WERI-Rb-1 (cell line): ENCODE results near the gene FREM1.

Experiments
- DNase-seq: peaks from one replicate; pipeline ENCODE4 v3.0.0-alpha.2; 2020
- H3K27ac ChIP-seq: fragments of 250-450 bp; sonication (Bioruptor Pico); 2 replicates; pipeline ENCODE4 v1.5.1; 2020; ENCODE audit warnings: mild to moderate bottlenecking, moderate library complexity
- H3K27me3 ChIP-seq: fragments of 250-450 bp; sonication (Bioruptor Pico); 2 replicates; pipeline ENCODE4 v1.5.1; 2021; ENCODE audit warnings: mild to moderate bottlenecking, low read depth, moderate library complexity; ENCODE audit not compliant: insufficient read depth, severe bottlenecking
- H3K36me3 ChIP-seq: fragments of 250-450 bp; sonication (Bioruptor Pico); 2 replicates; pipeline ENCODE4 v1.5.1; 2020; ENCODE audit warnings: mild to moderate bottlenecking, moderate library complexity
- H3K4me3 ChIP-seq: 2 replicates; pipeline ENCODE4 v1.5.1; 2011; ENCODE audit warnings: low read depth, mild to moderate bottlenecking, control low read depth, low read length
- H3K9me3 ChIP-seq: fragments of 250-450 bp; sonication (Bioruptor Pico); 2 replicates; pipeline ENCODE4 v1.5.1; 2021; ENCODE audit warnings: mild to moderate bottlenecking, moderate library complexity; ENCODE audit not compliant: severe bottlenecking
- TF ChIP-seq, protein P1 (sequence below): IDR thresholded peaks from 2 replicates; pipeline ENCODE4 v1.5.1; 2011; ENCODE audit warnings: low read depth, mild to moderate bottlenecking, control low read depth, inconsistent platforms, low read length

FREM1 gene

GRCh38 chr9:14941501-14942405 lies 31.5 kb upstream of the FREM1 start:
- no peak overlapping the region for H3K4me3 ChIP-seq
- no peaks in the 10 kb centered on the region for H3K27me3 ChIP-seq
- no peak for DNase-seq
- TF ChIP-seq, protein P1, sequence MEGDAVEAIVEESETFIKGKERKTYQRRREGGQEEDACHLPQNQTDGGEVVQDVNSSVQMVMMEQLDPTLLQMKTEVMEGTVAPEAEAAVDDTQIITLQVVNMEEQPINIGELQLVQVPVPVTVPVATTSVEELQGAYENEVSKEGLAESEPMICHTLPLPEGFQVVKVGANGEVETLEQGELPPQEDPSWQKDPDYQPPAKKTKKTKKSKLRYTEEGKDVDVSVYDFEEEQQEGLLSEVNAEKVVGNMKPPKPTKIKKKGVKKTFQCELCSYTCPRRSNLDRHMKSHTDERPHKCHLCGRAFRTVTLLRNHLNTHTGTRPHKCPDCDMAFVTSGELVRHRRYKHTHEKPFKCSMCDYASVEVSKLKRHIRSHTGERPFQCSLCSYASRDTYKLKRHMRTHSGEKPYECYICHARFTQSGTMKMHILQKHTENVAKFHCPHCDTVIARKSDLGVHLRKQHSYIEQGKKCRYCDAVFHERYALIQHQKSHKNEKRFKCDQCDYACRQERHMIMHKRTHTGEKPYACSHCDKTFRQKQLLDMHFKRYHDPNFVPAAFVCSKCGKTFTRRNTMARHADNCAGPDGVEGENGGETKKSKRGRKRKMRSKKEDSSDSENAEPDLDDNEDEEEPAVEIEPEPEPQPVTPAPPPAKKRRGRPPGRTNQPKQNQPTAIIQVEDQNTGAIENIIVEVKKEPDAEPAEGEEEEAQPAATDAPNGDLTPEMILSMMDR: no peak
- no peak overlapping the region for H3K27ac ChIP-seq
- H3K36me3 ChIP-seq: no peaks in the 10 kb centered on the region
- no peaks in the 10 kb centered on the region for H3K9me3 ChIP-seq

- no peak for DNase-seq
- no peaks in the 10 kb centered on the region for H3K9me3 ChIP-seq
- no peak overlapping the region for H3K4me3 ChIP-seq
- H3K27ac ChIP-seq: no peak overlapping the region
- no peaks in the 10 kb centered on the region for H3K36me3 ChIP-seq
- TF ChIP-seq, protein P1: no peak
- H3K27me3 ChIP-seq: no peaks in the 10 kb centered on the region
Measured at GRCh38 chr9:14939378-14939777, 29.1 kb upstream of the FREM1 start.

- no peaks in the 10 kb centered on the region for H3K27me3 ChIP-seq
Measured at GRCh38 chr9:14937216-14937615, 27.0 kb upstream of the FREM1 start.

GRCh38 chr9:14936491-14936890 lies 26.3 kb upstream of the FREM1 start:
- TF ChIP-seq, protein P1: no peak
- H3K36me3 ChIP-seq: no peaks in the 10 kb centered on the region
- H3K9me3 ChIP-seq: peaks cover under 1% of the 10 kb centered on the region
- H3K4me3 ChIP-seq: no peak overlapping the region
- DNase-seq: no peak
- H3K27ac ChIP-seq: no peak overlapping the region
- no peaks in the 10 kb centered on the region for H3K27me3 ChIP-seq

More at GRCh38 chr9:14937216-14937615, 27.0 kb upstream of the FREM1 start:
- Histone ChIP-seq H3K4me3 (no peak overlapping the region), H3K36me3 (no peaks in the 10 kb centered on the region), H3K9me3 (no peaks in the 10 kb centered on the region), H3K27ac (no peak overlapping the region)
- TF ChIP-seq, protein P1: no peak
- DNase-seq: no peak

DNA sequence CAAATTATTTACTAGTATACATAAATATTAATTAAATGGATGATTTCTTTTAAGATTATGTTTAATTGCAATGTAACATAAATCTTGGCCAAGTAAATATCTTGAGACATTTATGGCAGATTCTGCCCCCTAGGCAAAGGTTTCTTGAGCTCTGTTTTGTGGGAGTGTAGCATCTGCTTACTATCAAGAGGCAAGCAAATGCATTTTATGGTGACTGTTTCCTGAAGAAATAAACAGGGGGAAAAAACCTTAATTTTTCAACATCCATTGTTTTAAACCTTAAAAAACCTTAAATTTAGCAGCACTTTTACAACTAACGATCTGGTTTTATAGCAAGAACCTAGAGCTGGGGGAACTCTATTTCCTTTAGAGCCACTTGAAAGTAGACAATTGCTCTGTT lies 25.7 kb upstream of the FREM1 start:
- H3K4me3 ChIP-seq: no peak overlapping the region
- TF ChIP-seq, protein P1: no peak
- H3K27ac ChIP-seq: no peak overlapping the region
- no peak for DNase-seq
- no peaks in the 10 kb centered on the region for H3K27me3 ChIP-seq
- no peaks in the 10 kb centered on the region for H3K36me3 ChIP-seq
- H3K9me3 ChIP-seq: peaks cover 2% of the 10 kb centered on the region
